DOHH2 (cell line): Measurements from ENCODE around the gene VSNL1.

ENCODE experiments used
- CTCF ChIP-seq: fragments of 200-600 bp; sonication (generic); IDR thresholded peaks from one replicate; pipeline ENCODE4 v1.5.1; 2014; ENCODE audit warnings: antibody characterized with exemption, mild to moderate bottlenecking, low read depth, low read length; ENCODE audit not compliant: poor library complexity, severe bottlenecking
- EZH2phosphoT487 ChIP-seq: fragments of 200-600 bp; sonication (generic); IDR thresholded peaks from 2 replicates; pipeline ENCODE4 v1.6.1; 2017; ENCODE audit warnings: borderline replicate concordance, mild to moderate bottlenecking, antibody characterized with exemption, low read length, moderate library complexity, mixed read lengths

DNA sequence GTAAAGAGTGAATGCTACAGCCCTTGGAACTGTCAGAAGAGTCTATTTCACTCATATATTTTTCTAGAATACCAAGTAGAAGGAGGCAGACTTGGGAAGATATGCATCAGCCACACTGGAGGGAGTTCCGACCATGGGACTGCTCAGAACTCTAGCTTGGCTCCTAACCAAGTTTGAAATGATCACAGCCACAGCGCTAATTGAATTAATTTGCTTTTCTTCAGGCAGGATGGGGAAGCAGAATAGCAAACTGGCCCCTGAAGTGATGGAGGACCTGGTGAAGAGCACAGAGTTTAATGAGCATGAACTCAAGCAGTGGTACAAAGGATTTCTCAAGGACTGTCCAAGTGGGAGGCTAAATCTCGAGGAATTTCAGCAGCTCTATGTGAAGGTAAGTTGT, 51.4 kb downstream of the VSNL1 start:
- TF ChIP-seq CTCF = no peak
- no peak for TF ChIP-seq EZH2phosphoT487
